ENCODE measurements around the gene KRT78.

The KRT78 gene

GRCh38 chr12:52838609-52839435 is 10.0 kb downstream of the KRT78 start:
- no peak for DNase-seq (ENCODE audit: low read depth)

GRCh38 chr12:52837781-52838608 is 10.8 kb downstream of the KRT78 start:
- no peak for DNase-seq (ENCODE audit: low read depth)

- no peak for DNase-seq (ENCODE audit: low read depth)
These were observed 11.4 kb downstream of the KRT78 start for GRCh38 chr12:52837413-52837741.

GRCh38 chr12:52836491-52837412 is 12.0 kb downstream of the KRT78 start:
- DNase-seq (ENCODE audit: low read depth): no peak

DNA sequence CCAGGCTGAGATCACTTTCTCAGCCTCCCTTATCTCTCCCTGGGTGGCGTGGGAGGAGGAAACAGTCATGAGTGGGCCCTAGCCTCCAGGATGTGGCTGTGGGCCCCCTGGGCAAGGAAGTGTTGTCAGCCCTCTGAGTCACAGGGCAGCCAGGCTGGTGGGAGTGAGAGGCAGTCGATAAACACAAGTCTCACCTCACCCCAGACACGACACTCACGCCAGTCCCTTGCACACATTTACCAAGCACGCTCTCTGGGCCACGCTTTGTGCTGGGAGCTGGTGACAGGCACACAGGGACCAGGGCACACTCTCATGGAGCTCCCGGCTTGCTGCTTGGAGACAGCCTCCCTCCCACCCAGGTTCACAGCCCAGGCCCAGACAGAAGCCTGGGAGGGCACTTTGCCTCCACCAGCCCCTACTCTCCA is 12.7 kb downstream of the KRT78 start:
- DNase-seq (ENCODE audit: low read depth): peak; percentile 69

DNA sequence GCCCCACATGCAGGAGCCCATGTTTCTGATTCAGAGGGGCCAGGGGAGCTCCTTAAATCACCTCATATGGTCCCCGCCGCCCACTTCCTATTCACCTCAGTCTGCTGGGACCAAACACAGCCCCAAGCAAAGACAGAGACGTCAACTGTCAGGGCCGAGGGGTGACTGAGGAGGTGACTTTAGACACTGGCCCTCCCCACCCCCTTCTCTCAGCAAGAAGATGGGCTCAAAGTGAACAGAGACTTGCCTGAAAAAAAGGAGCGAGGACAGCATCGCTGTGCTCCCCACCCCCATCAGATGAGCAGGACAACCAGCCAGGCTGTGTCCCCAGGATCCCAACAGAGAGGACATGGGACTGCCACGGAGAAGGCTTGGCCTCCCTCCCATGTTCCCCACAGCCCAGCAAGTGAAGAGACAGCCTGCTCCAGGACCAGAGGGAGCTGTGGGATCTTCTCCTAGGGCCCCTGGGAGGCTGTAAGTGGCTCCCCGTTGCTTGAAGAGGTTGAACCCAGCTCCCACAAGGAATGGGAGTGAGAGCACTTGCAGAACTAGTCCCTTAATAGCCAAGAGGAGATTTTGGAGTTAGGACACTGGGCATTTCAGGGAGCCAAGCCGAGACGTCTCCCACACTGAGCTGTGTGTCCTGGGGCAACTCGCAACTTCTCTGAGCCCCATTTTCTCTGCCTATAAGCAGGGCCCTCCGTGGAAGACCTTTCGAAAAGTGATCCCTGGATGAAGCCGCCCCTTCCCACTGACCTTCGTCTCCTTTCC is 13.3 kb downstream of the KRT78 start:
- DNase-seq (ENCODE audit: low read depth): no peak

DNA sequence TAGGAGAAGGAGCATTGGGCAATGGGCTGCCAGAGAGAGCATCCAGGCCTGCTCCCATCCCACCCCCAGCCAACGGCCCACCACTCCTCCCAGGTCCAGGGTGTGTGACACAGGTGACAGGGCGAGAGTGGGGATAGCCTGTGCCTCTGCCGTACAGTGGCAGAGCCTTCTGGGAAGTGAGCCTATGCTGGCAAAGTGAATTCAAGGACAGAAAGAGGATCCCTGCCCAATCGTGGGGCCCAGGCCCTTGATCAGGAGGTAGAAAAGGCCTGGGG is 14.1 kb downstream of the KRT78 start:
- DNase-seq (ENCODE audit: low read depth): no peak

DNA sequence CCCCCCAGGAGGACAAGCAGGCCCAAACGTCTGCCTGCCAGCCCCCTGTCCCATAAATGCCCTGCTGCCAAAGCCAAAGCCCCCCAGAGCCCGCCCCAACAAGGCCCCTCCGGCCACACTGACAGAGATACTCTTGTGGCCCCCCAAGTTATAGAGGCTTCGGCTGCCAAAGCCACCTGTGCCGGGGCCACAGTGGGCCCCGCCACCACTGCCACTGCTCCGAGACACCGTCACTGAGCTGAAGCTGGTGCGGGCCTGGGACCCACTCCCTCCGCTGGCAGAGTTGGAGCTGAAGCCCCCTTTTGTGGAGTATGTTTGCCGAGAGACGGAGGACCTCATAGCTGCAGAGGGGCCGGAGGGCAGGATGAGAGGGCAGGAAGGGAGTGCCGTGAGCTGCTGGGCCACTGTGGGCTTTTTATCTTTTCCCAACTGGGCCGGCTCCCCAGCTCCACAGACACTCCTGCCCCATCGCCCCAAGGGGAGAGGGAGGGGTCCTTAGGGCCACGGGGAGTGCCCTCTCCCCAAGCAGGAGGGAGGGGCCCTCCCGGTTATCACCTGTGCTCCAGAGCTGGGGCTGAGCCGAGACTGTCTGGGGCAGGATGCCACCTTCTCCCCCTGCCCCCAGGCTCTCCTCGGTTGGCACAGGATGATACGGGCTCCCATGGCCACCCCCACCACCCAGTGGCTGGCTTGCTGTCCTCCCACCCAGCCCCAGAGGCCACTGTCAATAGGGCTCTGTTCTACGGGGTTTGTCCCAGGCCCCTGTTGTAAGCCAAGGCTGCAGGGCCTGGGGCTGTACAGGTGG is 14.7 kb downstream of the KRT78 start, which contains the start of gene KRT79:
Gene KRT79 (minus strand): TSS at position 390 of the 805 bp plus-strand sequence. CDS start 51 bp downstream, at position 339.
- no peak for DNase-seq (ENCODE audit: low read depth)

- no peak for DNase-seq (ENCODE audit: low read depth)
These were observed 15.5 kb downstream of the KRT78 start for GRCh38 chr12:52832985-52833905.

DNA sequence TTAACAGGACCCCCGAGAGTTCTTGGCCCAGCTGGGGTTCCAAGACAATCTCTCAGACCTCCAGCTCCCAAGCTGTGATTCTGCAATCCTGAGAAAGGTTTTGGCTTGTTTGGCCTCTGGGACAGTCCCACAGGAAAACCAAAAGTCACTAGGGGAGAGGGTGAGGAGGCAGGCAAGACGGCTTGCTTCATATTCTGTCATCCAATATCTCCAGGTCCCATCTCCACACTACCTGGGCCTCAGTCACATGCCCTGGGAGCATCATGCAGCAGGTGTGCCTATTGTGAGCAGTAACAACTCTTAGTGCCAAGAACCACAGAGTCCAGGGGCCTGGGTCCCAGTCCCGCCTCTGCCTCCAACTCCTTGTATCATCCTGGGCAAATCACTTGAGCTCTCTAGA is 16.3 kb downstream of the KRT78 start:
- DNase-seq (ENCODE audit: low read depth): no peak

DNA sequence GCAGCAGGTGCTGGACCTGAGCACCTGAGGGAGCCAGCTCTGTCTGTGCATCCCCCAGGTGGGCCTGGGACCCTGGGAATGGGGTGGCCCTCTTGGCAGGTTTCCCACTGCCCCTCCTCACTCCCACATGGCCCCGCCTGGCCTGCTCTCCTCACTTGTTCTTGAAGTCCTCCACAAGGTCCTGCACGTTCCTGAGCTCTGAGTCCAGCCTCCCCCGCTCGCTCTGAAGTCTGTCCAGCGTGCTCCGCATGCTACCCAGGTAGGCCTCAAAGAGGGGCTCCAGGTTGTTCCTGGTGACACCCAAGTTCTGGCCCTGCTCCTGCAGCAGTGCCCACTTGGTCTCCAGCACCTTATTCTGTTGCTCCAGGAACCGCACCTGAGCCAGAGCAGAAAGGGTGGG is 17.5 kb downstream of the KRT78 start:
- no peak for DNase-seq (ENCODE audit: low read depth)

GRCh38 chr12:52829986-52830770 is 18.6 kb downstream of the KRT78 start:
- DNase-seq (ENCODE audit: low read depth): no peak

DNA sequence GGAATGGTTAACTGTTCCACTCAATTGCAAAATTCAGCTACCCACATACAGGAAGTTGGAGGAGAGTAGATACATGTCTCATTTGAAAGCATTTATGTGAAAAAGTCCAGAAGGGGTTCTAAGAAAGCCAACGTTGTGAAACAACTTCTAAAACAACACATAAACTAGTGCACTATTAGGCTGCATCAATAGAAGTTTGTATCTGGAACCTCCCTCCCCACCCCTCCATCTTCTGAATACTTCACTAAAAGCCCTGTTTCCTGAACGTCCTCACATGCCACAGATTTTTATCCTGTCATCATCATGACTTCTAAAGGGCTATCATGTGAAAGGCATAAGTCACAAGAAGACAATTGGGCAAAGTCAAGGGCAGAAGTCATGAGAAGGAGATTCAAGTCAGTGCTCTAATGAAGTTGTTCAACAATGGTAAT is 20.2 kb downstream of the KRT78 start:
- no peak for DNase-seq (ENCODE audit: low read depth)

- no peak for DNase-seq (ENCODE audit: low read depth)
These were observed 20.6 kb downstream of the KRT78 start for GRCh38 chr12:52828156-52828555.

- DNase-seq (ENCODE audit: low read depth): no peak
These were observed 21.2 kb downstream of the KRT78 start for GRCh38 chr12:52827499-52828090.

- DNase-seq (ENCODE audit: low read depth): no peak
These were observed 21.9 kb downstream of the KRT78 start for GRCh38 chr12:52826611-52827498.

GRCh38 chr12:52825961-52826360 is 22.8 kb downstream of the KRT78 start:
- no peak for DNase-seq (ENCODE audit: low read depth)
